CD14-positive monocyte (primary cell): Measurements from ENCODE around the gene GAS7. TPM values are rescaled to one million over a fixed set of nuclear protein-coding genes. Genes with fewer than 3 reads are reported as not detected.

ENCODE experiments used
- DNase-seq, 3 donors: peaks; one replicate each; pipeline ENCODE4 v3.0.0-alpha.2; 2011 to 2022
- H2AFZ ChIP-seq: 2 replicates; pipeline ENCODE4 v1.6.0; 2012; ENCODE audit warnings: mild to moderate bottlenecking, low read depth, low read length, inconsistent platforms; ENCODE audit not compliant: insufficient read depth, poor library complexity, severe bottlenecking
- H3K27ac ChIP-seq, 2 donors: 1 replicate in 1 of 2; 2 replicates in 1 of 2; pipeline ENCODE4 v1.5.1; 2012 to 2013; ENCODE audit warnings: low read length in 2 of 2, control low read depth in 1 of 2, inconsistent platforms in 1 of 2, low read depth in 1 of 2, mild to moderate bottlenecking in 1 of 2
- H3K27me3 ChIP-seq, 2 donors: one replicate each; pipeline versions ENCODE4 v1.6.0 to v1.6.1; 2011 to 2013; ENCODE audit warnings: low read length in 2 of 2; ENCODE audit not compliant: control insufficient read depth in 2 of 2, insufficient read depth in 2 of 2
- H3K36me3 ChIP-seq, 2 donors: replicated peaks in 1 of 2; 1 replicate in 1 of 2; 2 replicates in 1 of 2; pipeline versions ENCODE4 v1.5.1 to v1.6.1; 2012 to 2013; ENCODE audit warnings: low read length in 2 of 2, control low read depth in 1 of 2, inconsistent platforms in 1 of 2, mild to moderate bottlenecking in 1 of 2; ENCODE audit not compliant: insufficient read depth in 2 of 2, control insufficient read depth in 1 of 2
- H3K4me1 ChIP-seq, 2 donors: 1 replicate in 1 of 2; 2 replicates in 1 of 2; pipeline versions ENCODE4 v1.5.1 to v1.6.1; 2012 to 2013; ENCODE audit warnings: low read length in 2 of 2, control low read depth in 1 of 2, inconsistent platforms in 1 of 2, mild to moderate bottlenecking in 1 of 2, moderate library complexity in 1 of 2; ENCODE audit not compliant: insufficient read depth in 2 of 2, control insufficient read depth in 1 of 2
- H3K4me2 ChIP-seq: replicated peaks from 2 replicates; pipeline ENCODE3; 2012; ENCODE audit warnings: low read length, moderate library complexity, mild to moderate bottlenecking; ENCODE audit not compliant: poor library complexity, severe bottlenecking; ENCODE audit errors: extremely low read depth
- H3K4me3 ChIP-seq, 3 experiments: fragments of 200-600 bp in 1 of 3; sonication (generic) in 1 of 3; replicated peaks in 1 of 3; 1 replicate in 2 of 3; 2 replicates in 1 of 3; pipeline ENCODE4 v1.5.1; 2011 to 2013; ENCODE audit warnings: low read length in 3 of 3, mild to moderate bottlenecking in 3 of 3, control low read depth in 2 of 3, low read depth in 2 of 3, inconsistent platforms in 1 of 3, moderate library complexity in 1 of 3
- H3K79me2 ChIP-seq: 2 replicates; pipeline ENCODE4 v1.6.0; 2012; ENCODE audit warnings: mild to moderate bottlenecking, control low read depth, inconsistent platforms, low read length, moderate library complexity; ENCODE audit not compliant: insufficient read depth
- H3K9ac ChIP-seq: 2 replicates; pipeline ENCODE4 v1.6.0; 2017; ENCODE audit warnings: low read length, mild to moderate bottlenecking; ENCODE audit not compliant: insufficient read depth, poor library complexity, severe bottlenecking
- H3K9me3 ChIP-seq, 2 donors: replicated peaks in 1 of 2; 1 replicate in 1 of 2; 2 replicates in 1 of 2; pipeline versions ENCODE4 v1.5.1 to v1.6.1; 2012 to 2013; ENCODE audit warnings: low read length in 2 of 2, control low read depth in 1 of 2; ENCODE audit not compliant: control insufficient read depth in 1 of 2, insufficient read depth in 1 of 2
- H4K20me1 ChIP-seq: 2 replicates; pipeline ENCODE4 v1.6.0; 2012; ENCODE audit warnings: mild to moderate bottlenecking, low read length, control low read depth, moderate library complexity; ENCODE audit not compliant: insufficient read depth
- H3K27ac Mint-ChIP-seq, 7 donors: one replicate each; pipeline ENCODE4 v1.8.0; 2020; ENCODE audit warnings: mild to moderate bottlenecking in 7 of 7, mixed read lengths in 7 of 7, moderate library complexity in 6 of 7, inconsistent platforms in 2 of 7
- H3K27me3 Mint-ChIP-seq, 3 donors: one replicate each; pipeline ENCODE4 v1.8.0; 2021 to 2022; ENCODE audit warnings: low read depth in 3 of 3, mild to moderate bottlenecking in 3 of 3, mixed read lengths in 3 of 3, moderate library complexity in 3 of 3, inconsistent platforms in 1 of 3
- H3K36me3 Mint-ChIP-seq, 2 donors: one replicate each; pipeline ENCODE4 v1.8.0; 2020; ENCODE audit warnings: mixed read lengths in 2 of 2, inconsistent platforms in 1 of 2, mild to moderate bottlenecking in 1 of 2
- H3K4me1 Mint-ChIP-seq: one replicate; pipeline ENCODE4 v1.8.0; 2020; ENCODE audit warnings: mild to moderate bottlenecking, mixed read lengths
- H3K4me3 Mint-ChIP-seq, 2 donors: one replicate each; pipeline ENCODE4 v1.8.0; 2020; ENCODE audit warnings: mild to moderate bottlenecking in 2 of 2, mixed read lengths in 2 of 2, moderate library complexity in 1 of 2
- H3K9me3 Mint-ChIP-seq, 7 donors: one replicate each; pipeline ENCODE4 v1.8.0; 2020 to 2022; ENCODE audit warnings: mixed read lengths in 7 of 7, mild to moderate bottlenecking in 6 of 7, moderate library complexity in 6 of 7, inconsistent platforms in 2 of 7
- WGBS: methylation state at CpG from one replicate; pipeline ENCODE4 v1.1.5; 2013; ENCODE audit warnings: missing lambda C conversion rate; ENCODE audit not compliant: insufficient coverage; 5-methylcytosine and 5-hydroxymethylcytosine counted together
- intact Hi-C, 2 donors: fragments of 100-400 bp; cut with micrococcal nuclease; formaldehyde crosslinking; loops; one replicate each; pipeline versions ENCODE4 v1.15.0 to v1.15.1; 2023
- polyA plus RNA-seq, 3 donors: library from polyadenylated mRNA; depleted of rRNA in 1 of 3; unstranded in 2 of 3; stranded (reverse) in 1 of 3; fragments of 300-500 nt in 2 of 3; fragments of >200 nt in 1 of 3; fragmentation: Illumina TruSeq in 2 of 3; gene quantifications; 1 replicate in 2 of 3; 2 replicates in 1 of 3; pipeline ENCODE4 v1.2.3, GENCODE V29; 2012 to 2021
- TF ChIP-seq, protein P1 (sequence below): fragments of 200-600 bp; IDR thresholded peaks from one replicate; pipeline ENCODE4 v1.8.0; 2022; ENCODE audit warnings: antibody characterized with exemption, mild to moderate bottlenecking

The GAS7 gene
- polyA plus RNA-seq, 3 donors, result 53.1 to 91.9 (median 66.6) TPM

- Histone ChIP-seq H3K4me1 (peaks cover 28 to 36% of the 10 kb centered on the region in 2 donors), H3K36me3 (no peaks in the 10 kb centered on the region), H3K27me3 (no peaks in the 10 kb centered on the region), H4K20me1 (peaks cover 24% of the 10 kb centered on the region), H3K27ac (peak overlapping the region in 1 of 2 donors; percentile 71), H2AFZ (no peak overlapping the region), H3K4me3 (no peak overlapping the region), H3K79me2 (peaks cover 61% of the 10 kb centered on the region), H3K9me3 (no peaks in the 10 kb centered on the region), H3K4me2 (peak overlapping the region; percentile 7), H3K9ac (no peak overlapping the region)
- Mint-ChIP-seq H3K27me3 (peaks cover 0 to 2% (median 0%) of the 10 kb centered on the region in 3 donors), H3K4me1 (peaks cover 71% of the 10 kb centered on the region), H3K9me3 (peaks cover 0 to 2% (median 0%) of the 10 kb centered on the region in 7 donors), H3K36me3 (peaks cover 15 to 19% of the 10 kb centered on the region in 2 donors), H3K4me3 (peak overlapping the region; percentile 42 to 71), H3K27ac (peak overlapping the region; percentile 9 to 89 (median 85))
- TF ChIP-seq, protein P1, sequence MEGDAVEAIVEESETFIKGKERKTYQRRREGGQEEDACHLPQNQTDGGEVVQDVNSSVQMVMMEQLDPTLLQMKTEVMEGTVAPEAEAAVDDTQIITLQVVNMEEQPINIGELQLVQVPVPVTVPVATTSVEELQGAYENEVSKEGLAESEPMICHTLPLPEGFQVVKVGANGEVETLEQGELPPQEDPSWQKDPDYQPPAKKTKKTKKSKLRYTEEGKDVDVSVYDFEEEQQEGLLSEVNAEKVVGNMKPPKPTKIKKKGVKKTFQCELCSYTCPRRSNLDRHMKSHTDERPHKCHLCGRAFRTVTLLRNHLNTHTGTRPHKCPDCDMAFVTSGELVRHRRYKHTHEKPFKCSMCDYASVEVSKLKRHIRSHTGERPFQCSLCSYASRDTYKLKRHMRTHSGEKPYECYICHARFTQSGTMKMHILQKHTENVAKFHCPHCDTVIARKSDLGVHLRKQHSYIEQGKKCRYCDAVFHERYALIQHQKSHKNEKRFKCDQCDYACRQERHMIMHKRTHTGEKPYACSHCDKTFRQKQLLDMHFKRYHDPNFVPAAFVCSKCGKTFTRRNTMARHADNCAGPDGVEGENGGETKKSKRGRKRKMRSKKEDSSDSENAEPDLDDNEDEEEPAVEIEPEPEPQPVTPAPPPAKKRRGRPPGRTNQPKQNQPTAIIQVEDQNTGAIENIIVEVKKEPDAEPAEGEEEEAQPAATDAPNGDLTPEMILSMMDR, result no peak
- peak in 2 of 3 donors; percentile 40 to 48 for DNase-seq
- WGBS, result 67% methylated on average over 5 of the region's 8 CpGs
- intact Hi-C loops, result loop anchor here in 1 of 2 donors (10.0 kb wide), 1 partner anchor 64 kb away; no protein-coding TSS in a partner anchor
Observed at GRCh38 chr17:10178506-10178991, 19.9 kb downstream of the GAS7 start.

- peaks cover 20% of the 10 kb centered on the region for H4K20me1 ChIP-seq
- H3K36me3 Mint-ChIP-seq, result peaks cover 15 to 16% of the 10 kb centered on the region in 2 donors
- H3K27ac Mint-ChIP-seq, result peak overlapping the region in 3 of 7 donors; percentile 9 to 86 (median 72)
- H3K4me3 ChIP-seq, result no peak overlapping the region
- no peak overlapping the region for H3K9ac ChIP-seq
- WGBS, result 80% methylated on average over 3 of the region's 12 CpGs
- DNase-seq, result no peak
- H3K27me3 ChIP-seq, result no peaks in the 10 kb centered on the region
- H3K4me3 Mint-ChIP-seq, result no peak overlapping the region
- H3K27me3 Mint-ChIP-seq, result peaks cover 0 to 2% (median 0%) of the 10 kb centered on the region in 3 donors
- H3K9me3 ChIP-seq, result no peaks in the 10 kb centered on the region
- peak overlapping the region; percentile 7 for H3K4me2 ChIP-seq
- no peaks in the 10 kb centered on the region for H3K9me3 Mint-ChIP-seq
- H2AFZ ChIP-seq, result no peak overlapping the region
- intact Hi-C loops, result loop anchor here in 1 of 2 donors (10.0 kb wide), 1 partner anchor 63 kb away; no protein-coding TSS in a partner anchor
- H3K4me1 ChIP-seq, result peaks cover 33 to 41% of the 10 kb centered on the region in 2 donors
- TF ChIP-seq, protein P1, result no peak
- peaks cover 73% of the 10 kb centered on the region for H3K4me1 Mint-ChIP-seq
- H3K27ac ChIP-seq, result no peak overlapping the region
- no peaks in the 10 kb centered on the region for H3K36me3 ChIP-seq
- H3K79me2 ChIP-seq, result peaks cover 58% of the 10 kb centered on the region
Observed at GRCh38 chr17:10177913-10178505, 20.4 kb downstream of the GAS7 start.
